ENCODE measurements around the gene MED17. TPM values are rescaled to one million over a fixed set of nuclear protein-coding genes. Genes with fewer than 3 reads are reported as not detected.

MED17 gene
- total RNA-seq, 2 experiments from 2014 or later, result 19.4 to 22.6 TPM

DNA sequence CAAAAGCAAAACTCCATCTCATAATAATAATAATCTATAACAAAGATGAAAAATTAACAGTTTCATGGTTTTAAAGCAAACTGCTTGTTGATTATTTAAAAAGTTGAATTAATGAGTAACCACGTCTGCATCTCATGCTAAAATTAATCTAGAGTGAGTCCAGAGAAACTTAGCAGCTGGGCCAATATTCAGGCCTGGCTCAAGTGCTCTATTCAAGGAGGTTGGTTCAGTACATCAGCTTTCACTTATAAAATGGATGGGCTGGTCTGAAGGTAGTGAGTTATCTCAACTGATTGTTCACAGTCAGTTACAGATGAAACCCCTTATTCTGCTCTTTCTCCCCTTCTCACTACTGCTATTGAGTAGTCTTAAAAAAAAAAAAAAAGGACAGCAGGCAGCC lies 43.3 kb downstream of the MED17 start:
- Mint-ChIP-seq H3K27me3 (ENCODE audit: low read depth) (peaks cover 6% of the 10 kb centered on the region), H3K27ac (no peak overlapping the region), H3K9me3 (no peaks in the 10 kb centered on the region), H3K4me3 (no peak overlapping the region), H3K36me3 (ENCODE audit: low read depth) (no peaks in the 10 kb centered on the region), H3K4me1 (ENCODE audit: low read depth) (no peaks in the 10 kb centered on the region)
- intact Hi-C loops (cut with micrococcal nuclease), result no loop called here
- no peak for DNase-seq
- CTCF ChIA-PET, result no interaction called here

DNA sequence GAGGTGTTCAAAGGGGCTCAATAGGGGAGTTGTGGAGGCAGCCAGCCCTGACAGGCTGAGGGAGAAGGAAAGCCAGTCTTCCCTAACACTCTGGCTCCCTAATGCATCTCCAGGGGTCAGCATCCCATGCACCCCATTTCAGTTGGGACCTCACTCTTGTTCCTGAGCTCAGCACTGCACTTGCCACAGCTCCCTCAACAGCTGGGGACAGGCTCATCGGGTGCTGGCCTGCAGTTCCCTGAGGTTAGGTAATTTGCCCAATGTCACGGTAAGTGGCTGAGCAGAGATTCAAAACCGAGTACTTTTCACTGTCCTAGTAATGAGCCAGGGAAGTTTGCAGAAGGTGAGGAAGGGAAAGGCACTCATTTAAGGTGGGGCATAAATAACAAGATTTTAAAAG lies 45.5 kb downstream of the MED17 start:
- Mint-ChIP-seq H3K36me3 (ENCODE audit: low read depth) (no peaks in the 10 kb centered on the region), H3K4me1 (ENCODE audit: low read depth) (no peaks in the 10 kb centered on the region), H3K27ac (no peak overlapping the region), H3K4me3 (no peak overlapping the region), H3K9me3 (no peaks in the 10 kb centered on the region), H3K27me3 (ENCODE audit: low read depth) (peaks cover 6% of the 10 kb centered on the region)
- intact Hi-C loops (cut with micrococcal nuclease), result no loop called here
- CTCF ChIA-PET, result no interaction called here
- DNase-seq, result no peak

DNA sequence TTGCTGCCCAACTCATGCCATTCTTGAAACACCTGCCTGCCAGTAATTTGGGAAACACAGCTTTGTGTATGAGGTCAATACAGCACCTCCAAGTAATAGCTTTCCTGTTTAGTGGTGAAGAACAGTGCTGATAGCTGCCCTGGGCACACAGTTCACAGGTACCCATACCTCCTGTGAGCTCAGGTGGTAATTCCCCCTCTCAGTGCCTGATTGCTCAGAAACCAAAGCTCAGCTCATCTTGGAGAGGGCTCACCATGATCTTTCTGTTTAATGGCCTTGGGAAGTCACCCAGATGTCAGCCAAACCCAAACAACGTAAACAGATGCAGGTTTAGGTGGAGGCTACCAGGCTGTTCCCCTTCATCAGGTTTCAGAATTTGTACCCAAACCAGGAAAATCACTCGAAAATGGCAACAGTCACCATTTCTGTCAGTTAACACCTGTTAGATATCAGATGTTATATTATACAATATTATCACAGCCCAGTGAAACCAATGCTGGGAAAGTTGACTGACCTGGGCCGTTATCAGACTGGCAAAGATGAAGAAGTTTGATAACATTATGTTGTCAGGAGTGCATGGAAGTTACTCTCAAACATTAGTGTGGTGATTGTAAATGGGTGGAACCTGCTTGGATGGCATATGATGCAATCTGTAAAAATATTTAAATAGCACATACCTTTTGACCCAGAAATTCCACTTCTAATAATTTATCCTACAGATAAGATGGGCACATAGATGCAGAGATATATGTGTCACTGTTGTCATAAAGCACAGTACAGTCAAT lies 47.5 kb downstream of the MED17 start:
- CTCF ChIA-PET, result interaction anchor here (0.6 kb wide), 1 partner anchor 689 kb away, joined by 3 read pairs; no protein-coding TSS in a partner anchor
- Mint-ChIP-seq H3K36me3 (ENCODE audit: low read depth) (no peaks in the 10 kb centered on the region), H3K27me3 (ENCODE audit: low read depth) (peaks cover 6% of the 10 kb centered on the region), H3K4me3 (no peak overlapping the region), H3K4me1 (ENCODE audit: low read depth) (no peaks in the 10 kb centered on the region), H3K9me3 (no peaks in the 10 kb centered on the region), H3K27ac (no peak overlapping the region)
- intact Hi-C loops (cut with micrococcal nuclease), result no loop called here
- no peak for DNase-seq

DNA sequence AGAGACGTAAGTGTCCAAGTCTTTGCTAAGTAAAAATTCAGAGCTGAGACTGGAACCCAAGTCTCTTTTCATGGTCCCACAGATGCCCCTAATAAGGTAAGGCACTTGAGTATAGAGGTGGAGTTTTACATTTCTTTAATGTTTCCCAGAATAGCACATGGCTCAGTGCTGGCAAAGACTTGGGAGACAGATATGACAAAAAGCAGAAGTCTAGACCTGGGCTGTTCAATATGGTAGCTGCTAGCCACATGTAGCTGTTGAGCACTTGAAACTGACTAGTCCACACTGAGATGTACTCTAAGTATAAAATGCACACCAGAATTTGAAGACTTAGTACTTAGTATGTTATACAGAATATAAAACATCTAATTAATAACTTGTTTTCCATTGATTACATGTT lies 48.7 kb downstream of the MED17 start:
- DNase-seq, result no peak
- intact Hi-C loops (cut with micrococcal nuclease), result no loop called here
- Mint-ChIP-seq H3K27me3 (ENCODE audit: low read depth) (peaks cover 6% of the 10 kb centered on the region), H3K9me3 (no peaks in the 10 kb centered on the region), H3K4me3 (no peak overlapping the region), H3K27ac (no peak overlapping the region), H3K36me3 (ENCODE audit: low read depth) (no peaks in the 10 kb centered on the region), H3K4me1 (ENCODE audit: low read depth) (no peaks in the 10 kb centered on the region)
- CTCF ChIA-PET, result interaction anchor here (0.6 kb wide), 1 partner anchor 28 kb away, joined by 3 read pairs; no protein-coding TSS in a partner anchor

- intact Hi-C loops (cut with micrococcal nuclease), result no loop called here
- no peaks in the 10 kb centered on the region for H3K9me3 Mint-ChIP-seq
- no peak overlapping the region for H3K27ac Mint-ChIP-seq
- no peaks in the 10 kb centered on the region for H3K4me1 Mint-ChIP-seq (ENCODE audit: low read depth)
- CTCF ChIA-PET, result no interaction called here
- H3K36me3 Mint-ChIP-seq (ENCODE audit: low read depth), result no peaks in the 10 kb centered on the region
- no peak overlapping the region for H3K4me3 Mint-ChIP-seq
- H3K27me3 Mint-ChIP-seq (ENCODE audit: low read depth), result no peaks in the 10 kb centered on the region
- no peak for DNase-seq
Observed at GRCh38 chr11:93838967-93839366, 54.9 kb downstream of the MED17 start.

DNA sequence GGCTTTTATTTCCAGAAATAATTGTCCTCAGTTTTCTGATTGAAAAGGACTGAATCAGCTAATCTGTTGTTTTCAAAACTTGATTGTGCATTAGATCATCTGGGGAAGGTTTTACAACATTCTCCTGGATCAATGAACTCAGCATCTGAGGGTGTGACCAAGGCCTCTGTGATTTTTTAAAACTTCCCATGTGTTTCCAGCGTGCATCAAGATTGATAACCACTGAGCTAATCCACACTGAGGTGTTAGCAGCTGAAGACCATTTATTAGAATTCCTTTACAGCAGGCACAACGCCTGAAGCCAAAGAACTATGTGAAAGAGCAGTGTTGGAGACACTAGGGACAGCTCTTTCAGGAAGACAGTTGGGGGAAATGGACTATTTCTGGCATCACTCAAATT lies 56.1 kb downstream of the MED17 start:
- Mint-ChIP-seq H3K4me3 (no peak overlapping the region), H3K9me3 (no peaks in the 10 kb centered on the region), H3K4me1 (ENCODE audit: low read depth) (no peaks in the 10 kb centered on the region), H3K27me3 (ENCODE audit: low read depth) (no peaks in the 10 kb centered on the region), H3K36me3 (ENCODE audit: low read depth) (no peaks in the 10 kb centered on the region), H3K27ac (no peak overlapping the region)
- CTCF ChIA-PET, result no interaction called here
- intact Hi-C loops (cut with micrococcal nuclease), result no loop called here
- no peak for DNase-seq

- Mint-ChIP-seq H3K4me1 (ENCODE audit: low read depth) (no peaks in the 10 kb centered on the region), H3K4me3 (no peak overlapping the region), H3K27ac (no peak overlapping the region), H3K27me3 (ENCODE audit: low read depth) (no peaks in the 10 kb centered on the region), H3K36me3 (ENCODE audit: low read depth) (no peaks in the 10 kb centered on the region), H3K9me3 (no peaks in the 10 kb centered on the region)
- intact Hi-C loops (cut with micrococcal nuclease), result no loop called here
- CTCF ChIA-PET, result no interaction called here
- DNase-seq, result no peak
Observed at GRCh38 chr11:93840981-93841380, 56.9 kb downstream of the MED17 start.

GRCh38 chr11:93841446-93841845 lies 57.4 kb downstream of the MED17 start:
- CTCF ChIA-PET, result no interaction called here
- Mint-ChIP-seq H3K27me3 (ENCODE audit: low read depth) (no peaks in the 10 kb centered on the region), H3K4me1 (ENCODE audit: low read depth) (no peaks in the 10 kb centered on the region), H3K36me3 (ENCODE audit: low read depth) (no peaks in the 10 kb centered on the region), H3K9me3 (no peaks in the 10 kb centered on the region), H3K4me3 (no peak overlapping the region), H3K27ac (no peak overlapping the region)
- intact Hi-C loops (cut with micrococcal nuclease), result no loop called here
- DNase-seq, result no peak

GRCh38 chr11:93842034-93842433 lies 58.0 kb downstream of the MED17 start:
- Mint-ChIP-seq H3K9me3 (no peaks in the 10 kb centered on the region), H3K36me3 (ENCODE audit: low read depth) (no peaks in the 10 kb centered on the region), H3K27ac (no peak overlapping the region), H3K4me3 (no peak overlapping the region), H3K4me1 (ENCODE audit: low read depth) (no peaks in the 10 kb centered on the region), H3K27me3 (ENCODE audit: low read depth) (no peaks in the 10 kb centered on the region)
- intact Hi-C loops (cut with micrococcal nuclease), result no loop called here
- DNase-seq, result no peak
- CTCF ChIA-PET, result no interaction called here

DNA sequence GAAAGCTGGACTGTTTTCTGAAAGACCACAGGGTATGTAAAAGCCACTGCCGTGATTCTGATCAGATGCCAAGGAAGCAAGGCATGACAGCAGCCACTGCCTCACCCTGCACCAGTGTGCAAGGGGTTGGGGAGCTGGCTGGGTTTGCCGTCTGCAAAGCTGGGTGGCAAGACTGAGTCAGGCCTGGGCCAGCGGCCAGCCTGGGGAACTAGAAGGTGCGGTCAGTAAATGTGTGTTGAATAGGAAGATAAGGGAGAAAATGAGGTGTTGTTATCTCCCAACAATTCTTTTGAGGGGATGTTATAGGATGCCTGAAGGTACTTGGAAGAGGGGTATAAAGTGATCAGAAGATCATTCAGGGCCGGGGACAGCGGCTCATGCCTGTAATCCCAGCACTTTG lies 58.4 kb downstream of the MED17 start:
- CTCF ChIA-PET, result no interaction called here
- intact Hi-C loops (cut with micrococcal nuclease), result no loop called here
- H3K9me3 Mint-ChIP-seq, result no peaks in the 10 kb centered on the region

GRCh38 chr11:93843906-93844305 lies 59.8 kb downstream of the MED17 start:
- CTCF ChIA-PET, result interaction anchor here (1.2 kb wide), 1 partner anchor 53 kb away, joined by 3 read pairs; no protein-coding TSS in a partner anchor

More for the DNA sequence above, 58.4 kb downstream of the MED17 start:
- no peak for DNase-seq
- H3K36me3 Mint-ChIP-seq (ENCODE audit: low read depth), result no peaks in the 10 kb centered on the region
- no peaks in the 10 kb centered on the region for H3K27me3 Mint-ChIP-seq (ENCODE audit: low read depth)
- H3K4me1 Mint-ChIP-seq (ENCODE audit: low read depth), result no peaks in the 10 kb centered on the region
- H3K27ac Mint-ChIP-seq, result no peak overlapping the region
- H3K4me3 Mint-ChIP-seq, result no peak overlapping the region

GRCh38 chr11:93844568-93844967 lies 60.5 kb downstream of the MED17 start:
- H3K4me1 Mint-ChIP-seq (ENCODE audit: low read depth), result peaks cover 2% of the 10 kb centered on the region
- intact Hi-C loops (cut with micrococcal nuclease), result no loop called here
- no peak overlapping the region for H3K4me3 Mint-ChIP-seq
- DNase-seq, result no peak
- no peaks in the 10 kb centered on the region for H3K9me3 Mint-ChIP-seq
- no peaks in the 10 kb centered on the region for H3K36me3 Mint-ChIP-seq (ENCODE audit: low read depth)
- CTCF ChIA-PET, result interaction anchor here (1.2 kb wide), 1 partner anchor 52 kb away, joined by 3 read pairs; no protein-coding TSS in a partner anchor
- no peak overlapping the region for H3K27ac Mint-ChIP-seq
- H3K27me3 Mint-ChIP-seq (ENCODE audit: low read depth), result peaks cover 6% of the 10 kb centered on the region

More at GRCh38 chr11:93843906-93844305, 59.8 kb downstream of the MED17 start:
- H3K9me3 Mint-ChIP-seq, result no peaks in the 10 kb centered on the region
- no peak overlapping the region for H3K4me3 Mint-ChIP-seq
- H3K27ac Mint-ChIP-seq, result no peak overlapping the region
- H3K4me1 Mint-ChIP-seq (ENCODE audit: low read depth), result no peaks in the 10 kb centered on the region
- no peaks in the 10 kb centered on the region for H3K36me3 Mint-ChIP-seq (ENCODE audit: low read depth)
- peaks cover 2% of the 10 kb centered on the region for H3K27me3 Mint-ChIP-seq (ENCODE audit: low read depth)
- DNase-seq, result no peak
- intact Hi-C loops (cut with micrococcal nuclease), result no loop called here
